OCI-LY1 (cell line): ENCODE measurements around the gene PCSK4.
"Not testable (repeated sequence)": the region's sequence is repeated elsewhere in the genome, so short reads cannot be mapped to it uniquely, and the experiment has no call there.

Experiments
- H2AFZ ChIP-seq: fragments of 200-600 bp; sonication (generic), shearing (Covaris generic); 2 replicates; pipeline ENCODE4 v1.6.0; 2014; ENCODE audit warnings: antibody characterized with exemption, mild to moderate bottlenecking, low read length
- H3F3A ChIP-seq: fragments of 200-600 bp; sonication (generic), shearing (Covaris generic); 2 replicates; pipeline ENCODE4 v1.6.0; 2014; ENCODE audit warnings: mild to moderate bottlenecking, antibody characterized with exemption, low read length, moderate library complexity; ENCODE audit not compliant: insufficient read depth
- H3K27ac ChIP-seq: fragments of 200-600 bp; sonication (generic); 2 replicates; pipeline ENCODE4 v1.5.1; 2014; ENCODE audit warnings: low read length, mixed run types, mild to moderate bottlenecking, low read depth; ENCODE audit not compliant: poor library complexity, severe bottlenecking
- H3K27me3 ChIP-seq: fragments of 200-600 bp; sonication (generic); 2 replicates; pipeline ENCODE4 v1.6.0; 2014; ENCODE audit warnings: antibody characterized with exemption, mild to moderate bottlenecking, low read length, moderate library complexity; ENCODE audit not compliant: insufficient read depth
- H3K36me3 ChIP-seq: fragments of 200-600 bp; sonication (generic); 2 replicates; pipeline ENCODE4 v1.6.1; 2014; ENCODE audit warnings: mild to moderate bottlenecking, antibody characterized with exemption, low read length, moderate library complexity, mixed read lengths; ENCODE audit not compliant: insufficient read depth
- H3K4me1 ChIP-seq: fragments of 200-600 bp; sonication (generic); 2 replicates; pipeline ENCODE4 v1.5.1; 2014; ENCODE audit warnings: mild to moderate bottlenecking, low read length, moderate library complexity; ENCODE audit not compliant: insufficient read depth, severe bottlenecking
- H3K4me2 ChIP-seq: fragments of 200-600 bp; sonication (generic), shearing (Covaris generic); 2 replicates; pipeline ENCODE4 v1.6.1; 2014; ENCODE audit warnings: low read length
- H3K4me3 ChIP-seq: fragments of 200-600 bp; sonication (generic); 2 replicates; pipeline ENCODE4 v1.5.1; 2014; ENCODE audit warnings: low read length, low read depth, mild to moderate bottlenecking, mixed read lengths; ENCODE audit not compliant: poor library complexity, severe bottlenecking
- H3K79me2 ChIP-seq: fragments of 200-600 bp; shearing (Covaris generic); 2 replicates; pipeline ENCODE4 v1.6.1; 2016; ENCODE audit warnings: mixed run types, low read length, mixed read lengths; ENCODE audit not compliant: insufficient read depth
- H3K9ac ChIP-seq: fragments of 200-600 bp; sonication (generic), shearing (Covaris generic); 2 replicates; pipeline ENCODE4 v1.6.1; 2014; ENCODE audit warnings: mild to moderate bottlenecking, low read length, mixed read lengths
- H3K9me2 ChIP-seq: fragments of 200-600 bp; sonication (generic), shearing (Covaris generic); 2 replicates; pipeline ENCODE4 v1.6.1; 2014; ENCODE audit warnings: low read depth, mild to moderate bottlenecking, low read length, mixed read lengths
- H3K9me3 ChIP-seq: fragments of 200-600 bp; shearing (Covaris generic); 2 replicates; pipeline ENCODE4 v1.6.1; 2014; ENCODE audit warnings: low read length, mixed read lengths
- H4K20me1 ChIP-seq: fragments of 200-600 bp; sonication (generic), shearing (Covaris generic); 2 replicates; pipeline ENCODE4 v1.6.0; 2016; ENCODE audit warnings: mild to moderate bottlenecking, low read length; ENCODE audit not compliant: insufficient read depth
- CTCF ChIP-seq: fragments of 200-600 bp; sonication (generic), shearing (Covaris generic); IDR thresholded peaks from 2 replicates; pipeline ENCODE4 v1.5.1; 2017; ENCODE audit warnings: mild to moderate bottlenecking, antibody characterized with exemption, low read length, moderate library complexity, mixed read lengths
- EZH2 ChIP-seq: fragments of 200-600 bp; sonication (generic), shearing (Covaris generic); IDR thresholded peaks from 2 replicates; pipeline ENCODE4 v1.8.0; 2017; ENCODE audit warnings: borderline replicate concordance, mixed run types, mild to moderate bottlenecking, antibody characterized with exemption, low read length, moderate library complexity, mixed read lengths

The PCSK4 gene

GRCh38 chr19:1503089-1503924 is 13.2 kb upstream of the PCSK4 start:
- H3K79me2 ChIP-seq = no peaks in the 10 kb centered on the region
- peaks cover 5% of the 10 kb centered on the region; the same call in 1 of the 2 replicates for H3K27me3 ChIP-seq
- H4K20me1 ChIP-seq = no peaks in the 10 kb centered on the region
- H2AFZ ChIP-seq = no peak overlapping the region
- no peaks in the 10 kb centered on the region for H3F3A ChIP-seq
- peak; percentile 63 for TF ChIP-seq CTCF
- TF ChIP-seq EZH2 = no peak
- H3K4me2 ChIP-seq = no peak overlapping the region
- H3K4me3 ChIP-seq = no peak overlapping the region
- H3K4me1 ChIP-seq = no peaks in the 10 kb centered on the region
- no peaks in the 10 kb centered on the region for H3K36me3 ChIP-seq
- no peaks in the 10 kb centered on the region for H3K9me2 ChIP-seq
- no peak overlapping the region for H3K9ac ChIP-seq
- no peak overlapping the region for H3K27ac ChIP-seq
- no peaks in the 10 kb centered on the region for H3K9me3 ChIP-seq

GRCh38 chr19:1502433-1503088 is 12.4 kb upstream of the PCSK4 start:
- no peaks in the 10 kb centered on the region for H4K20me1 ChIP-seq
- H3K27me3 ChIP-seq = peaks cover 5% of the 10 kb centered on the region; the same call in 1 of the 2 replicates
- no peak overlapping the region for H3K4me3 ChIP-seq
- H3K79me2 ChIP-seq = no peaks in the 10 kb centered on the region
- no peak overlapping the region for H2AFZ ChIP-seq
- H3K9ac ChIP-seq = no peak overlapping the region
- TF ChIP-seq EZH2 (no peak), CTCF (no peak)
- H3K4me1 ChIP-seq = no peaks in the 10 kb centered on the region
- no peaks in the 10 kb centered on the region for H3K36me3 ChIP-seq
- no peak overlapping the region for H3K4me2 ChIP-seq
- H3F3A ChIP-seq = no peaks in the 10 kb centered on the region
- no peaks in the 10 kb centered on the region for H3K9me3 ChIP-seq
- no peak overlapping the region for H3K27ac ChIP-seq
- H3K9me2 ChIP-seq = no peaks in the 10 kb centered on the region

GRCh38 chr19:1501200-1501595 is 11.0 kb upstream of the PCSK4 start:
- no peak overlapping the region for H3K27ac ChIP-seq
- TF ChIP-seq EZH2 = no peak
- no peak for TF ChIP-seq CTCF
- H3K9me2 ChIP-seq = no peaks in the 10 kb centered on the region
- no peak overlapping the region for H3K9ac ChIP-seq
- no peaks in the 10 kb centered on the region for H3K4me1 ChIP-seq
- H4K20me1 ChIP-seq = no peaks in the 10 kb centered on the region
- no peaks in the 10 kb centered on the region for H3K36me3 ChIP-seq
- no peak overlapping the region for H3K4me2 ChIP-seq
- H3K27me3 ChIP-seq = peaks cover 5% of the 10 kb centered on the region; the same call in 1 of the 2 replicates
- H2AFZ ChIP-seq = no peak overlapping the region
- H3K9me3 ChIP-seq = no peaks in the 10 kb centered on the region
- H3K4me3 ChIP-seq = no peak overlapping the region
- no peaks in the 10 kb centered on the region for H3F3A ChIP-seq
- H3K79me2 ChIP-seq = no peaks in the 10 kb centered on the region

- H2AFZ ChIP-seq, H3K27ac ChIP-seq, H3K79me2 ChIP-seq, H3K9me3 ChIP-seq, H3K4me3 ChIP-seq, H3K9ac ChIP-seq, H3K4me2 ChIP-seq, H3K9me2 ChIP-seq, H3K36me3 ChIP-seq, H3K4me1 ChIP-seq, H3F3A ChIP-seq, H4K20me1 ChIP-seq, H3K27me3 ChIP-seq: not testable (repeated sequence)
Observed at GRCh38 chr19:1499231-1499630, 9.1 kb upstream of the PCSK4 start.
